Stimulated activated naive CD8-positive, alpha-beta T cell treated with anti-CD3 and anti-CD28 coated beads, Interleukin-15, Interleukin-2, amounts not matched to agents 100 U/mL and 50 U/mL, for 24 hours (primary cell): ENCODE results near the gene SFXN1.
A peak's percentile ranks its signal among the peaks of the same experiment; 100 is the strongest.
"Not testable (repeated sequence)": the region's sequence is repeated elsewhere in the genome, so short reads cannot be mapped to it uniquely, and the experiment has no call there.

Experiments
- ATAC-seq: fragments of 150-1000 bp; cut with Tn5 transposase; one replicate; pipeline ENCODE4 v1.10.0; 2021
- DNase-seq: peaks from one replicate; pipeline ENCODE4 v3.0.0; 2021

Gene SFXN1

GRCh38 chr5:175494264-175495183, 16.2 kb downstream of the SFXN1 start:
- ATAC-seq: peak; percentile 32
- DNase-seq: no peak

DNA sequence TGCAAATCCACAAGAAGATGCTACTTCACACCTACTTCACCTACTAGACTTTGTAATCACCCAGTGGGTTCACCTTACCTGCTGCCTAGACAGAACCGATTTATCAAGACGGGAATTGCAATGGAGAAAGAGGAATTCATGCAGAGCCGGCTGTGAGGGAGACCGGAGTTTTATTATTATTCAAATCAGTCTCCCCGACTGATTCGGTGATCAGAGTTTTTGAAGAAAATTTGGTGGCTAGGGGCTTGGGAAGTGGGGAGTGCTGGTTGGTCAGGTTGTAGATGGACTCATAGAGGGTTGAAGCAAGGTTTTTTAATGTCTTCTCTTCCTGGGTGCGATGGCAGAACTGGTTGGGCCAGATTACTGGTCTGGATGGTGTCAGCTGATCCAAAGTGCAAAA, 23.4 kb downstream of the SFXN1 start:
- ATAC-seq (no peak), DNase-seq (no peak)

DNA sequence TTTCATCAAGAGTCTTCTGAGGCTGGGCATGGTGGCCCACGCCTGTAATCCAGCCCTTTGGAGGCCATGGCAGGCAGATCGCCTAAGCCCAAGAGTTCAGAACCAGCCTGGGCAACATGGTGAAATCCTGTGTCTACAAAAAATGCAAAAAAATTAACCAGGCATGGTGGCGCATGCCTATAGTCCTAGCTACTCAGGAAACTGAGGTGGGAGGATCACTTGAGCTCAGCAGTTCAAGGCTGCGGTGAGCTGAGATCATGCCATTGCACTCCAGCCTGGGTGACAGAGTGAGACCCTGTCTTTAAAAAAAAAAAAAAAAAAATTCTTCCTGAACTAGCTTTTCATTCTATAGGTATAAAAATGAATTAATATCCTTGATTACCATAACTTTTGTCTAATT, 29.3 kb downstream of the SFXN1 start:
- ATAC-seq: peak; percentile 90
- peak; percentile 41 for DNase-seq

DNA sequence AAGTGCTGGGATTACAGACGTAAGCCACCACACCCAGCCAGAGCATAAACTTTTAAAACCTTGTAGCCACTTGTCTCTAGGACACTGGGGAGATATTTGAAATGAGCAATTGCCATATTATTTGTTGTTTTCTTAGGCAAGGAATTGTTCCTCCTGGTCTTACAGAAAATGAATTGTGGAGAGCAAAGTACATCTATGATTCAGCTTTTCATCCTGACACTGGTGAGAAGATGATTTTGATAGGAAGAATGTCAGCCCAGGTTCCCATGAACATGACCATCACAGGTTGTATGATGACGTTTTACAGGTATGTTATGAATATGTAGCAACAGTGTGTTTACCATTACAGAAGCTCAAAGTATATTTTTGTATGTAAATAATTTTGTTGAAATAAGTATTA, 30.5 kb downstream of the SFXN1 start:
- ATAC-seq: no peak
- DNase-seq: no peak

- DNase-seq (no peak), ATAC-seq (no peak)
Measured at GRCh38 chr5:175513297-175513696, 34.9 kb downstream of the SFXN1 start.

DNA sequence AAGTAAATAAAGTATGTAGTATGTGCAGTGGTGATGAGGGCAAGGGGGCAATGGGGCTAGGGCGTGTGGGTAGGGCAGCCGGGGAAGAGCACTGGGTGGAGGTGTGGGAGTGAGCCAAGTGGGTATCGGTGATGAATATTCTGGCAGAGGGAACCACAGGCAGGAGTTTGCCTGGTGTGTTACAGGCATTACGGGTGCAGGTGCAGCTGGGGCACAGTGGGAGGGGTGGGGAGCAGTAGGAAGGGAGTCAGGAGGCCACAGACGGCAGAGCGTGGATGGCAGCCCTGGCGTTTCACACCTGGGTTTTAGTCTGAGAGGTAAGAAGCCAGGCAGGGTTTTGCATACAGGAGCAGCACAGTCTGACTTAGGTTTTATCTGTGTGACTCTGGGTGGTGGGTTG, 35.4 kb downstream of the SFXN1 start:
- no peak for ATAC-seq
- no peak for DNase-seq

DNA sequence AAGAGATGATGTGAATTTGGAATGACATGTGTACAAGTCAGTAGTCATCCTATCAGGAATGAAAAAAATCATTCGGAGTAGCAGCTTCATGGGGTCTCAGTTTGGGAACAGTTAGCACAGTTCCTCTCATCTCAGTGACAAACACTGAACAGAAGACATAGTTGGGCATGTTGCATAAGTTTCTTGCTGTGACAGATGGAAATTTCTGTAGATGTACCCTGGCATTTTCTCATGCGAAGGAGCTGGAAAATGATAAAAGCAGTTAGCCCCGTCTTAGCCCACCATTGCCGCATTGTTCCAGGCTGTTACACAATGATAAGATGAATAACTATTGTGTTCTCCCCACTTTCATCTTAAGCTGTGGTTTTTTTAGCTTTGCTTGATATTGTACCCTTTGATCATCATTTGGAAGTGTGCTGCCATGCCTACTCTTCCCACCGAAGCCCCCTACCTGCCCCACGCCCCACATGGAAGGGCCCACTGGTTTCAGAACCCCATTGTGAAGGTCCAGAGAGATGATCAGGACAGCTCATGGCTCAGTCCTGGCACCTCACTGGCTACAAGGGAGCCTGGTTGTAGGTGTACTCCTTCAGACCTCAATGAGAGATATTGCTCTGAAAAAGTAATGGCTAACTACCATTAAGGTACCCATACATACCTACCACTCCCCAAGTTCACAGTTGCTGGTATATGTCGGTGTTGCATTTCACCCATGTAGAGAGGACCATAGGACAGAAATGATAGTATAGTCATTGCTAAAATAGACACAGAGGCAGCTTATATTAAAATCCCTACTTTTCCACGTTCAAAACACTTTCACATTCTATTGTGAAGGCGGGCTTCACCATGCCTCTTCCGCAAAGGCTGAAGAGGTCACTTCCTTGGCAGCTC, 38.8 kb downstream of the SFXN1 start:
- peak; percentile 12 for ATAC-seq
- DNase-seq: peak; percentile 45

DNA sequence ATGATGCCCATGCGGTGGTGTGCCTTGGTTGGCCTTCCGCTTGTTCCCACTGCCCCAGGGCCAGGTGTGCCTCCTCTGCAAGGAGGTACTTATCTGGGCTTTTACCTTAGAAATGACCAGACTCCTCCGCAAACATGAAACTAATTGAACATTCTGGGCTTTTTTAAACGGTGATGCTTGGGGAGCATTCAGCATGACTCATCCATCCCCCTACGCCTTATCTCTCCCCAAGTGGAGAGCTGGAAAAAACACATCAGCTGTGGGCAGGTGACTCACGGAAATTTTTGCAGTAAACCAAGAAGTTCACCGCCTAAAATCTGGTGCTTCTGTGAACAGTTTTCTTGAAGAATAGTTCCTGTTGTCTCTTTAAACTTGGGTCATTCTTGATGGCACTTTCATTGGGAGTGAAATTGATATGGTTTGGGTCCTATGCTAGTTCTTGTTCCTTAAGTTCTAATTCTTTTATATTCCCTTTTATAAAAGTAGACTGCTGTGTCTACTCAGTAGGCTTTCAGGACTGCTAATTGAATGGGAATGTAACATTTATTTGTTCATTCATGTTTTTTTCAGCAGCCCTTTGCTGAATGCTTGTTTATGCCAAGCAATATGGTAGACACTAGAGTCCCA, 39.6 kb downstream of the SFXN1 start:
- ATAC-seq (peak; percentile 56), DNase-seq (peak; percentile 84)

DNA sequence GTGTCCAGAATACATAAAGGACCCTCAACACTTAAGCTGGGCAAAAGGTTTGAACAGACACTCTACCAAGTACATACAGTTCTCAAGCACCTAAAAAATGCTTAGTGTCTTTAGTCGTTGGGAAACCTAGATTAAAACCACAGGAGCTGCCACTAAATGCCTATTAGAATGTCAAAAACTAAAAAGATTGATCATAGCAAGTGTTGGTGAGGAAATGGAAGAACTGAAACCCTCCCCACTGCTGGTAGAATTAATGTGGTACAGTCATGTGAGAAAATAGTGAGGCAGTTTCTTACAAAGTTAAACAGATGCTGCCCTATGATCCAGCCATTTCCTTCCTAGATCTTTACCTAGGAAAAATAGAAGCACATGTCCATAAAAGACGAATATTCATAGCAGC, 40.6 kb downstream of the SFXN1 start:
- DNase-seq (no peak), ATAC-seq (no peak)

DNA sequence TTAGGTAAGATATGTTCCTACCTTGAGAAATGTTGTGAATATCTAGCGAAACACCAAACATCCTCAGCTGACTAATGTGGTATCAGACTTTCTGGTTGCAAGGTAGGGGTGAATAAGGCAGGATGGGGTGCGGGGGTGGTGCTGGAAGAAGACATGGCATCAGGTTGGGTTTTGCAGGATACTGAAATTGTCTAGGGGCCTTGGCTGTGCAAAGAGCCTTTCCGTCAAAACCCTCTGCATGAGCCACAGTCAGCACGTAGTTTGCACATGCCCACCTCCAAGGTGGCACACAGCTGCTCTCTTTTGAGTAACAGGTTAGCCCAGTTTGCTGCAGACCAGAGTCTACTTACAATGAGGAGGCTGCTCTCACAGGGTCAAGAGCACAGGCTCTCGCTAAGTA, 42.0 kb downstream of the SFXN1 start:
- DNase-seq: peak; percentile 65
- ATAC-seq: peak; percentile 3

GRCh38 chr5:175520873-175521272, 42.5 kb downstream of the SFXN1 start:
- ATAC-seq (peak; percentile 4), DNase-seq (no peak)

DNA sequence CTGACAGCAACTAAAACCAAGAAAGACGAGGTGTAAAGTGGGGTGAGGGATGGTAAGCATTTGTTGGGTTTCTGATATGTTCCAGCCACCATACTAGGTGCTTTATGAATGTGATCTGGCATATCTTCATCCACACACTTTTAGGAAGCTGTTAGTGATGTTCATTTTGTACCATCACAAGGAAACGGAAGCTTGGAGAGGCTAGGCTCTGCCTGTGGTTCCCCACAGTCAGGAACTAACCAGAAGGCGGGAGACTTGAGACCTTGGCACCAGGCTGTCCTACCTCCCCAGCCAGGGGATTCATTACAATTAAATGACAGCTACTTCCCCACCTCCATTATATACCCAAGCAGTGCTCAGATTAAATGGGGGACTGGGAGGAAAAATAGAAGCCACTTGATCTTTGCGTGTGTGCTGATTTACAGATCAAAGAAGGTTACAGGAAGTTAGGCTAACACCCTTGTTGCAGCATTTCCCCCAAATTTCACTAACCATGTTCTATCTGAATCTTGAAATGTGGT, 43.0 kb downstream of the SFXN1 start:
- DNase-seq (peak; percentile 53), ATAC-seq (peak; percentile 60)

DNA sequence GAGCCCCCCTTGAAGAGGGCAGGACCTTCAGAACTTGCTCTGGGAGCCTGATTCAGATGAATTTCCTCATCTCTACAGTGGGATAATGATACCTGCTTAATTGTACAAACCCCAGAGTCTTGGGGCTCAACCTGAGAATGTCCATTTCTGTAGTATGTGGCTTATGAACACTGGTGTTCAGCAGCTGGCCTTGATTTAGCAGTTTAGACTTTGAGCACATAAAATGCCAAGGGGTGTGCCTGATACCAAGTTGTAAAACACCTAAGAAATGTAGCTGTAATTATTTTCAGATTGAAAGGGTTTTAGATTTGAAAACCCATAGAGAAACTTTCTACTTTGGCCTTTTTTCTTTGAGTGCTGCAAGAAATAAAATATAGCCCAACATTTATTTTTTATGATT, 44.9 kb downstream of the SFXN1 start:
- ATAC-seq (no peak), DNase-seq (no peak)

- ATAC-seq (no peak), DNase-seq (no peak)
Measured at GRCh38 chr5:175524211-175524610, 45.9 kb downstream of the SFXN1 start.

DNA sequence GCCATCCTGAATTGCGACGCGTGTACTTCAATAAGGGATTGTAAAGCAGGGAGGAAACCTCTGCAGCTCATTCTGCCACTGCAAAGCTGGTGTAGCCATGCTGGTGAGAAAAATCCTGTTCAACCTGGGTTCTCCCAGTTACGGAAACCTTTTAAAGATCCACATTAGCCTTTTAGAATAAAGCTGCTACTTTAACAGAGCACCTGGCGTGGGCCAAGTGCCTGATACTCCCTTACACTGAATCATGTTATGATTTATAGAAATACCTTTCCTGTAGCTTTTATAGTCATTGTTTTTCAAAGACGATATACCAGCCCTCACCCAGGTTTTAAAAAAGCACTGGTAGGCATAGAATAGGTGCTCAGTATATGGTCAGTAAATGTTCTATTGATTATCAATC, 48.3 kb downstream of the SFXN1 start:
- no peak for ATAC-seq

DNA sequence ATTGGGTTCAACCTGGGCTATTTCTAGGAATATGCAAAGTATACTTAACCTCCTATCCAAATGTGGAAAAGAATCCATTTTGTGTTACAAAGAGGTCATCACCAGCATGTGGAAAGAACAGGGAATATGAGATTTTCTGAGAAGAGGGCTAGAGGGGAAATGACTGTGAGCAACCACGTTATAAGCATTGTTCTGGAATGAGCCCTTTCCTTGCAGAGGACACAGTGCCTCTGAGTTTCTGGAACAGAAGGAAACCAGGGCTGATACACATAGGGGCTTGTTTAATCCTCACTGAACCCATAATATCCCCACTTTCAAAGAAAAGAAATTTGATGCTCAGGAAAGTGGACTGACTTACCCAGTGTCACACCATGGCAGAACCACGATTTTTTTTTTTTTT, 53.0 kb downstream of the SFXN1 start:
- ATAC-seq: no peak

More for the DNA sequence above, 48.3 kb downstream of the SFXN1 start:
- no peak for DNase-seq

DNA sequence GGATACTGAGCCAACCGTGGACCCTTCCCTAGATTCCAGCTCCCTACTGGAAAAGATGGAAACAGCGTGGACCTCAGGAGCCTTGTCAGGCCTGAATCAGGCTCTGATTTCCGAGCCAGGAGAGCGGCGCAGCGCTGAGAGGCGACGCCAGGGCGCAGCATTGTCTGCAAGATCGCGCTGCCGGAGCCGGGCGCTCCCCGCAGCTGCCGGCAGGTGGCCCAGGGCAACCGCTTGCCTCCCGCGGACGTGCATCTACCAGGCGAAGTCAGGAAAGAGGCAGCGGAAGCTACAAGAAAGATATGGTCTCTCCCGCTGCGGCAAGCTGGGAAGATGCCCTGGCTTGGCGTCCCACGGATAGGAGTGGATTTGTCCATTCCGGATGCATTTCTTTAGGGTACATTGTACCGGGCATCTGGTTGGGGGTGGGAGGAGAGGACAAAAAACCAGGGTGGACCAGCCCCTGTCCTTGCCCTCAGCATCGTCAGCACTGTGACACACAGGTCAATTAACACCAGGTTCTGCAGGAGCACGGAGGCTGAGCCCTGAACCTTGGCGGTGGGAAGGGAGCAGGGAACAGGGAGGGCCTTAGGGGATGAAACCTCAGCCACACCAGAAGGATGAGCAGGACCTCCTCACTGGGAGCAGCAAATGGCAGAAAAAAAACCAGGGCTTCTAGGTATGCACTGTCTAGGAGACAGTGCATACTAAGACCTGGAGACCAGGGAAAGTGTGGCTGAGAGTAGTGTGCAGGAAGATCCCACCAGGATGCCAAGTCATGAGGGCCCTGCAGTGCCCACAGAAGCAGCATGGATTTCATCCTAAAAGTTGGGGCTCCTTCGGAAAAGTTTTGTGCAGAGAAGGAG, 55.9 kb downstream of the SFXN1 start:
- peak; percentile 93 for ATAC-seq
- peak; percentile 86 for DNase-seq

More for the DNA sequence above, 53.0 kb downstream of the SFXN1 start:
- no peak for DNase-seq

- not testable (repeated sequence) for DNase-seq
Measured at GRCh38 chr5:175535331-175535730, 57.0 kb downstream of the SFXN1 start.

DNA sequence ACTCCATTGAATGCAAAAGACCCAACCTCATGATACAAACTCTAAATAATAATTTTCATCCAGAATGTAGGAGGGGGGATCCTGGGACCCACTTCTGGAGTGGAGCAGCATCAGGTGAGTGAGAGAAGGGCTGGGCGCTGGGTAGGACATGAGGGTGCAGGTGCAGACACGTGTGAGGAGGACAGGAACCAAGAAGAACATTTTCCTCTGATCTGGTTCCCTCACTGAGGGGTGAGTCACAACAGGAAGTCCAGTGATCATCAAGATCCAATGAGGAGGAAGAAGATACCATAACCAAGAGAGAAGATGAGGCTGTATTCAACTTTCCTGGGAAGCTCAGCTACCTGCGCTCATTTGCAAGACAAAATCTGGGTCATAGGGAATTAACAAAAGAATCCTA, 57.4 kb downstream of the SFXN1 start:
- ATAC-seq: no peak

More at GRCh38 chr5:175535331-175535730, 57.0 kb downstream of the SFXN1 start:
- not testable (repeated sequence) for ATAC-seq

DNA sequence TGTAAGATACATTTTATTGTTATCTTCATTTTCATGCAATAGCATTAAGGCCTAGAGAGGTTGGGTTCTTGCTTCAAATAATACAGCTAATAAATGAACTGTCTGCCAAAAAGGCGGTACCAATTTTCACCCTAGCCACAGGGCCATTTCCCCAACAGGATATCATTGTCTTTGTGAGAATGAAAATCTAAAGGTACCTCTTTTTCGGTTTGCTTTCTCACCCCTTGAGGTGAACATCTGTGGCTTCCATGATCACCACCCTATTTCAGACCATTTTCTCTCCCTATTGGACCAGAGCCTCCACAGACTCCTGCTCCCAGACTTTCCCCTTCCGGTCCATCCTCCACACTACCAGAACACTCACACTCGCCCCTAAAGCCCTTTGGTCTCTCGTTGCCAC, 60.2 kb downstream of the SFXN1 start:
- no peak for DNase-seq
- no peak for ATAC-seq

More for the DNA sequence above, 57.4 kb downstream of the SFXN1 start:
- no peak for DNase-seq

- no peak for ATAC-seq
- no peak for DNase-seq
Measured at GRCh38 chr5:175539936-175540335, 61.6 kb downstream of the SFXN1 start.
